ENCODE results near the gene RNFT1.
A peak's percentile ranks its signal among the peaks of the same experiment; 100 is the strongest.
"Not testable (repeated sequence)": the region's sequence is repeated elsewhere in the genome, so short reads cannot be mapped to it uniquely, and the experiment has no call there.

The RNFT1 gene

DNA sequence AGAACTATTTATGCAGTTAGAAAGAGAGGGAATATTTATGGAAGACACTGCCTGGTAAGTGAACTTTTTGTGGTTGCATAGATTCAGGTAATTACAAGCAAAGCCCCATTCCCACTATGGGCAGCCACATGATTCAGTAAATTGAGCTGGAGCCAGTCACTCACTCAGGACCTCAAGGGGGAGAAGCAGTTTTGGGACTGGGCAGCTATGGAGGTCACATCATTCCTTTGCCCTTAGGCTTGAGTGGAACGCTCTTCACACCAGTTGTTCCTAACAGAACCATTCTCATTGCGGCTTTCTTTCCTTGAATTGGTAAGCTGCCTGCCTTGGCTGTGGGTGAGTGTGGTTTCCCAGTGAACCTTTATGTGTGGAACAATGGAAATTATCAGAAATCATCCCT, 34.4 kb downstream of the RNFT1 start:
- not testable (repeated sequence) for DNase-seq (ENCODE audit: low spot score)

DNA sequence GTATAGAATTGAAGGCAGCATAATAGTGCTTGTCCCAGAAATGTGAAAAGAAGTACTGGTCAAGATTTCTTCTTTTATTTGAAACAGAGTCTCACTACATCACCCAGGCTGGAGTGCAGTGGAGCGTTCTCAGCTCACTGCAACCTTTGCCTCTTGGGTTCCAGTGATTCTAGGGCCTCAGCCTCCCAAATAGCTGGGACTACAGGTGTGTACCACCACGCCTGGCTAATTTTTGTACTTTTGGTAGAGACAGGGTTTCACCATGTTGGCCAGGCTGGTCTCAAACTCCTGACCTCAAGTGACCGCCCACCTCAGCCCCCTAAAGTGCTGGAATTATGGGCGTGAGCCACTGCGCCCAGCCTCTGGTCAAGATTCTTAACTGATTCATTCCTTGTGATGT, 43.9 kb downstream of the RNFT1 start:
- DNase-seq (ENCODE audit: low spot score), result not testable (repeated sequence)

DNA sequence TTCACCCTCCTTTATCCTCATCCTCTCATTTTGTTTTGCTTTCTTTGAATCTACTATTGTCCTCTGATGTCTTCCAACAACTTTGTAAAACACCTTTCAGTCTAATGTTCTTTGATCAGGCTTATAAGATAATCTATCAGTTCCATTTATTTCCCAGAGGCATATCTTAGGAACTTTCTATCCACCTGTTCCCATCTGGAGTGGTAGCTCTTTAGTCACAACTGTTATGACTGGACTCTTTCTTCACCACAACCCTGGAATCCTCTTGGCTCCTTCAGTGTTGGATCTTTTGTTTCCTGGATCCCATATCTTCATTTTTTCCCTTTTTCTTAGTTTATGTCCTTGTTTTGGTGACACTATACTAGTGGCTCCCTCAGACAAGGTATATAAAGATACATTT, 48.1 kb downstream of the RNFT1 start:
- DNase-seq (ENCODE audit: low spot score), result no peak

DNA sequence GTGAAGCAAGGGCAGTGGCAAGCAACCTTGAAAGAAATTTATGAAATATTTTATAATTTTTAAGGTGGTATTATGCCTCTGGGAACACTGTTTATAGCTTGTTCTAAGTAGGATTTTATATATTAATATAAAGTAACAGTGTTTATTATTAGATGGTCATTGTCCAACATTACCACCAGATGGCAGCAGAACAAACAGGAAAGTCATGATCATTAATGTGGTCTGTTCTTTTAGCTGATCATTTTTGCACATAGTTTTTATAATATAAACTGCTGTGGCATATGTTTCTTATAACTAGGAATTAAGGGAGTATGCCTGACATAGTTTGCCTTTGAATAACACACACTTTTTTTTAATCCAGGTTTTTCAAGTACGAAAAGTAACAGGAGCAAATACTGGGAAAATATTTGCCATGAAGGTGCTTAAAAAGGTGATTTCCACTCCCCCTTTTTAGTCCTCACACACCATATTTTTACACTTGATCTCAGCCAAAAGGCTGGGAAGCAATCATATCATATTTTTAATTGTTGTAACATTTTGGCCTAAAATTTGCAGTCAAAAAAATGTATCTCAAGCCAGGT, 50.2 kb downstream of the RNFT1 start:
- DNase-seq (ENCODE audit: low spot score), result peak; percentile 55

DNA sequence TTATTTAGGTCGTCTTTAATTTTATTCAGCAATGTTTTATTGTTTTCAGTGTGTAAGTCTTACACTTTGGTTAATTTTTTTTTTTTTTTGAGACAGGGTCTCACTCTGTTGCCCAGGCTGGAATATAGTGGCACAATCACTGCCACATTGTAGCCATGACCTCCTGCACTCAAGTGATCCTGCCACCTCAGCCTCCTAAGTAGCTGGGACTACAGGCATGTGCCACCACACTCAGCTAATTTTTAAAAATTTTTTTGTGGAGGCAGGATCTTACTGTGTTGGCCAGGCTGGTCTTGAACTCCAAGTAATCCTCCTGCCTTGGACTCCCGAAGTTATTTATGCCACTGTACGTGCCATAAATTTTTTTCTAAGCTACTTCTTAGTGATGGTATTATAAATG, 57.1 kb downstream of the RNFT1 start:
- DNase-seq (ENCODE audit: low spot score), result no peak

DNA sequence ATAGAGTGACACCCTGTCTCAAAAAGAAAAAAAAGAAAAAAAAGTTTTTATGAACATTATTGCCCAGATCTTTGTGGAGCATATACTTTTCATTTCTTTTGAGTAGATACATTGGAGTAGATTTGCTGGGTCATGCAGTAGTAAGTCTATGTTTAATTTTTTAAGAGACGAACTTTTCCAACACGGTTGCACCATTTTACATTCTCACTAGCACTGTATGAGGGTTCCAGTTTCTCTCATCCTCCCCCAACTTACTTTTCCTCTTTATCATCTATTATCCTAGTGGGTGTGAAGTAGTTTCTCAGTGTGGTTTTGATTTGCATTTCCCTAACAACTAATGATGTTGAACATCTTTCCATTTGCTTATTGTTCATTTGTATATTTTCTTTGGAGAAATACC, 61.1 kb downstream of the RNFT1 start:
- no peak for DNase-seq (ENCODE audit: low spot score)
